Tibial artery (tissue), 4 donors: ENCODE data around the gene POLR2H.
A peak's percentile ranks its signal among the peaks of the same experiment; 100 is the strongest.

Experiments
- DNase-seq, 2 donors: peaks; one replicate each; pipeline ENCODE4 v3.0.0-alpha.2; 2019
- H3K27ac ChIP-seq, 2 donors: fragments of 200-600 bp; sonication (generic) in 1 of 2; 1 replicate in 1 of 2; 2 replicates in 1 of 2; pipeline ENCODE4 v1.5.1; 2018 to 2019; ENCODE audit warnings: mild to moderate bottlenecking in 1 of 2
- H3K27me3 ChIP-seq, 2 donors: fragments of 200-600 bp; sonication (generic) in 1 of 2; one replicate each; pipeline versions ENCODE4 v1.5.1 to v1.6.0; 2016 to 2019
- H3K36me3 ChIP-seq, 3 donors: fragments of 200-600 bp; sonication (generic) in 2 of 3; one replicate each; pipeline ENCODE4 v1.5.1; 2016 to 2019; ENCODE audit warnings: mild to moderate bottlenecking in 2 of 3
- H3K4me1 ChIP-seq, 4 donors: fragments of 200-600 bp; sonication (generic) in 2 of 4; 1 replicate in 3 of 4; 2 replicates in 1 of 4; pipeline ENCODE4 v1.5.1; 2016 to 2019
- H3K4me3 ChIP-seq, 2 donors: fragments of 200-600 bp; sonication (generic) in 1 of 2; 1 replicate in 1 of 2; 2 replicates in 1 of 2; pipeline ENCODE4 v1.5.1; 2018 to 2019; ENCODE audit warnings: mild to moderate bottlenecking in 2 of 2
- H3K9me3 ChIP-seq, 3 donors: fragments of 200-600 bp; sonication (generic) in 1 of 3; one replicate each; pipeline ENCODE4 v1.5.1; 2016 to 2019
- CTCF ChIP-seq, 2 experiments: fragments of 200-600 bp in 1 of 2; fragments of 450-650 bp in 1 of 2; IDR thresholded peaks; one replicate each; pipeline ENCODE4 v1.5.1; 2017 to 2019; ENCODE audit warnings: antibody characterized with exemption in 2 of 2, mild to moderate bottlenecking in 1 of 2, moderate library complexity in 1 of 2
- intact Hi-C: fragments of 100-400 bp; cut with DNase I; formaldehyde crosslinking; loops from one replicate; pipeline ENCODE4 v1.15.0; 2023; ENCODE audit warnings: low total_unique reads

POLR2H gene

GRCh38 chr3:184316792-184317191 is 44.7 kb upstream of the POLR2H start:
- Histone ChIP-seq H3K27me3 (no peaks in the 10 kb centered on the region), H3K4me3 (peak overlapping the region; percentile 76 to 77), H3K4me1 (peaks cover 9 to 68% (median 53%) of the 10 kb centered on the region in 4 donors), H3K36me3 (peaks cover 15 to 38% (median 23%) of the 10 kb centered on the region in 3 donors), H3K9me3 (no peaks in the 10 kb centered on the region), H3K27ac (peak overlapping the region; percentile 94 to 97)
- no peak for DNase-seq
- intact Hi-C loops = no loop called here
- TF ChIP-seq CTCF (IDR thresholded peaks at IDR 0.05) = no peak

- Histone ChIP-seq H3K27me3 (no peaks in the 10 kb centered on the region), H3K9me3 (no peaks in the 10 kb centered on the region), H3K36me3 (peaks cover 19 to 42% (median 27%) of the 10 kb centered on the region in 3 donors), H3K4me1 (peaks cover 9 to 72% (median 54%) of the 10 kb centered on the region in 4 donors), H3K4me3 (peak overlapping the region; percentile 76 to 77), H3K27ac (peak overlapping the region; percentile 94 to 97)
- no peak for TF ChIP-seq CTCF (IDR thresholded peaks at IDR 0.05)
- intact Hi-C loops = no loop called here
- DNase-seq = no peak
Observed at GRCh38 chr3:184317201-184317600, 44.3 kb upstream of the POLR2H start.

GRCh38 chr3:184320104-184320445 is 41.4 kb upstream of the POLR2H start:
- Histone ChIP-seq H3K36me3 (peaks cover 48 to 71% (median 56%) of the 10 kb centered on the region in 3 donors), H3K27me3 (no peaks in the 10 kb centered on the region), H3K4me3 (peak overlapping the region; percentile 19 to 46), H3K4me1 (peaks cover 9 to 68% (median 51%) of the 10 kb centered on the region in 4 donors), H3K9me3 (no peaks in the 10 kb centered on the region), H3K27ac (peak overlapping the region; percentile 86 to 97)
- no peak for TF ChIP-seq CTCF (IDR thresholded peaks at IDR 0.05)
- DNase-seq = peak; percentile 98 to 99
- intact Hi-C loops = no loop called here

- TF ChIP-seq CTCF (IDR thresholded peaks at IDR 0.05) = no peak
- intact Hi-C loops = no loop called here
Observed at GRCh38 chr3:184321666-184322065, 39.8 kb upstream of the POLR2H start.

GRCh38 chr3:184322731-184323487 is 38.6 kb upstream of the POLR2H start:
- Histone ChIP-seq H3K4me3 (no peak overlapping the region), H3K36me3 (peaks cover 76 to 86% (median 76%) of the 10 kb centered on the region in 3 donors), H3K4me1 (peaks cover 9 to 44% (median 28%) of the 10 kb centered on the region in 4 donors), H3K27me3 (no peaks in the 10 kb centered on the region), H3K27ac (peak overlapping the region; percentile 46 to 97), H3K9me3 (no peaks in the 10 kb centered on the region)
- intact Hi-C loops = no loop called here
- no peak for TF ChIP-seq CTCF (IDR thresholded peaks at IDR 0.05)
- peak; percentile 85 for DNase-seq

More at GRCh38 chr3:184321666-184322065, 39.8 kb upstream of the POLR2H start:
- peaks cover 9 to 57% (median 41%) of the 10 kb centered on the region in 4 donors for H3K4me1 ChIP-seq
- H3K4me3 ChIP-seq = no peak overlapping the region
- H3K36me3 ChIP-seq = peaks cover 64 to 86% (median 72%) of the 10 kb centered on the region in 3 donors
- no peaks in the 10 kb centered on the region for H3K27me3 ChIP-seq
- H3K9me3 ChIP-seq = no peaks in the 10 kb centered on the region
- peak overlapping the region in 1 of 2 donors; percentile 97 for H3K27ac ChIP-seq
- DNase-seq = no peak
